MCF 10A (cell line): ENCODE data around the gene DOHH. TPM values are rescaled to one million over a fixed set of nuclear protein-coding genes. Genes with fewer than 3 reads are reported as not detected.
A peak's percentile ranks its signal among the peaks of the same experiment; 100 is the strongest.

ENCODE experiments used
- BruUV-seq: library from RNA; stranded (reverse); fragments of 400-500 nt; replicated peaks from 2 replicates; lab custom pipeline; 2021; lab: Mats Ljungman, UMichigan
- CTCF ChIA-PET: fragments of 300-600 bp; sonication (Branson Sonifier 250); formaldehyde crosslinking; extraction: SDS; loops from one replicate; lab custom pipeline; 2021; ENCODE audit warnings: antibody characterized with exemption, inconsistent platforms; lab: Yijun Ruan, JAX
- POLR2A ChIA-PET: fragments of 300-600, 350-650 bp; sonication (Branson Sonifier 250); formaldehyde crosslinking; extraction: SDS; loops from one replicate; lab custom pipeline; 2020; ENCODE audit warnings: antibody characterized with exemption, inconsistent platforms; lab: Yijun Ruan, JAX
- DNase-seq: peaks from one replicate; pipeline ENCODE4 v3.0.0-alpha.2; 2018; ENCODE audit not compliant: unreplicated experiment
- H3K27ac Mint-ChIP-seq: one replicate; pipeline ENCODE4 v1.8.0; 2022; ENCODE audit warnings: mild to moderate bottlenecking, low read depth, mixed read lengths; ENCODE audit not compliant: unreplicated experiment
- H3K27me3 Mint-ChIP-seq: one replicate; pipeline ENCODE4 v1.8.0; 2022; ENCODE audit warnings: mixed read lengths; ENCODE audit not compliant: insufficient read depth, unreplicated experiment
- H3K36me3 Mint-ChIP-seq: one replicate; pipeline ENCODE4 v1.8.0; 2022; ENCODE audit warnings: mild to moderate bottlenecking, moderate library complexity, mixed read lengths; ENCODE audit not compliant: insufficient read depth, unreplicated experiment
- H3K4me1 Mint-ChIP-seq: one replicate; pipeline ENCODE4 v1.8.0; 2022; ENCODE audit warnings: mixed read lengths; ENCODE audit not compliant: insufficient read depth, unreplicated experiment
- H3K4me3 Mint-ChIP-seq: one replicate; pipeline ENCODE4 v1.8.0; 2022; ENCODE audit warnings: mild to moderate bottlenecking, moderate library complexity, mixed read lengths; ENCODE audit not compliant: unreplicated experiment
- H3K9me3 Mint-ChIP-seq: one replicate; pipeline ENCODE4 v1.8.0; 2022; ENCODE audit warnings: mixed read lengths; ENCODE audit not compliant: unreplicated experiment
- CTCF ChIP-seq: fragments of 200-600 bp; IDR thresholded peaks from one replicate; pipeline ENCODE4 v1.8.0; 2022; ENCODE audit warnings: antibody characterized with exemption, mild to moderate bottlenecking; ENCODE audit not compliant: unreplicated experiment
- intact Hi-C: fragments of 100-400 bp; cut with micrococcal nuclease; formaldehyde crosslinking; loops from 2 replicates; pipeline ENCODE4 v1.14.1; 2022
- total RNA-seq: library from RNA; stranded (reverse); gene quantifications from 2 replicates; pipeline ENCODE4 v1.2.3, GENCODE V29; 2022

The DOHH gene
- total RNA-seq, 1 experiment from 2014 or later: 16.3 TPM

- Mint-ChIP-seq H3K27me3 (no peaks in the 10 kb centered on the region), H3K27ac (peak overlapping the region; percentile 79), H3K9me3 (no peaks in the 10 kb centered on the region), H3K4me3 (no peak overlapping the region), H3K36me3 (peaks cover 43% of the 10 kb centered on the region), H3K4me1 (peaks cover 17% of the 10 kb centered on the region)
- no peak for TF ChIP-seq CTCF
- intact Hi-C loops: no loop called here
- no peak for DNase-seq
- ChIA-PET CTCF (interaction anchor here (0.7 to 1.4 kb wide), 2 partner anchors 13 to 388 kb away, joined by 4 read pairs; no protein-coding TSS in a partner anchor), POLR2A (interaction anchor here (0.5 to 1.5 kb wide), 4 partner anchors 11 to 1140 kb away, joined by 3 to 4 read pairs (median 4); no protein-coding TSS in a partner anchor)
- BruUV-seq: no TSS peak
These were observed 2.5 kb downstream of the DOHH start for GRCh38 chr19:3497757-3498520.

DNA sequence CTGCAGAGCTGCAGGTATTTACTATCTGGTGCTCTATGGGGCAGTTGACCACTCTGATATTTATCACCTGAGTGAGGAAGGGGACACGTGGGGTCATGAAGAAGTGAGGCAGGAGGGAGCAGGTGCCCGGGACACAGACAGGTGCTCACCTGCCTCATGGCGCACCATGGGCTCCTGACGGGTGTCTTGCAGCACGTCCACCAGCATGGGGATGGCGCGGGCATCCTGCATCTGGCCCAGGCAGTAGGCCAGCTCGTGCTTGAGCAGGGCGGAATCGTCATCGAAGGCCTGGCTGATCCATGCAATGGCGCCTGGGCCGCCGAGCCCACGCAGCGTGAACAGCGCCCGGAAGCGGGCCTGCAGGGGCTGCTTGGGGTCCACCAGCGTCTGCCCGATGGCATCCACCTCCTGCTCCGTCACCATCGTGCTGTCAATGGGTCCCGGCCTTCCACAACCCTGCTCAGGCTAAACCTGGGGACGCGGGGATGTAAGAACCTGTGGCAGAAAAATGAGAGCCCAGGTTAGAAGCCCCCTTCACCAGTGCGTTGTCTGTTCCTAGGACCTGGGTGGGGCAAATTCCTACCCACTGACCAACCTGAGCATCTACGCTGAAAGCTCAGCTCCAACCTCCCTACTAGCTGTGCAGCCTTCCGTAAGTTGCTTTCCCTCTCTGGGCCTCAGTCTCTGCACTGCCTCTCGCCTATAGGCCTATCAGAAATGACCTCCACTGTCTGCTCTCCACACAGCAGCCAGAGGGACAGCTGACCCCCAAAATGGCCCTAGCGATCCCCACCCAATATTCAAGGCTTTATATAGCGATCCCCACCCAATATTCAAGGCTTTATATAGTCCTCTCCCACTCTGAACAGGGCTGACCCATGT lies 3.8 kb downstream of the DOHH start:
- Mint-ChIP-seq H3K9me3 (no peaks in the 10 kb centered on the region), H3K27me3 (no peaks in the 10 kb centered on the region), H3K4me3 (no peak overlapping the region), H3K36me3 (peaks cover 43% of the 10 kb centered on the region), H3K27ac (no peak overlapping the region), H3K4me1 (peaks cover 17% of the 10 kb centered on the region)
- no peak for TF ChIP-seq CTCF
- DNase-seq: no peak
- CTCF ChIA-PET: interaction anchor here (1.4 kb wide), 1 partner anchor 11 kb away, joined by 4 read pairs; no protein-coding TSS in a partner anchor
- POLR2A ChIA-PET: no interaction called here
- BruUV-seq: no TSS peak
- intact Hi-C loops: no loop called here

DNA sequence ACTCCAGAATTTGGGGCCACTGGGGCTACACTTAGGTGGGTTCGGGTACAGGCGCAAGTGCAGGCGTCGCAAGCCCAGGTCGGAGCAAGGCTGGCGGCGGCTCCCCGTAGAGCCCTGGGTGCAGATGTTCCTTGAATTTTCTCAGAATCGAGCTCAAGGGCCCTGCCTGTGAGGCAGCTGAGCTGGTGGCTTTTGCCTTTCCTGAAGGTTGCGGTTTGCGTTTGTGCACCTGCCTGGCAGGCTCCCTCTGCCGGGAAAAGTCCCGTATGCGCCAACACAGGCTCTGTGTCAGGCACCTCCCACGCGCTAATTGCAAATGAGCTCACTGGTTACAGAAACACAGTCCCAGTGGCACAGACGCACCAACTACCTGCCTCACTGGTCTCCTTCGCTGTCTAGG lies 5.9 kb downstream of the DOHH start:
- Mint-ChIP-seq H3K27ac (no peak overlapping the region), H3K9me3 (no peaks in the 10 kb centered on the region), H3K27me3 (no peaks in the 10 kb centered on the region), H3K36me3 (peaks cover 38% of the 10 kb centered on the region), H3K4me3 (no peak overlapping the region), H3K4me1 (peaks cover 11% of the 10 kb centered on the region)
- intact Hi-C loops: no loop called here
- DNase-seq: no peak
- no TSS peak for BruUV-seq
- CTCF ChIA-PET: interaction anchor here (0.6 to 2.0 kb wide), 4 partner anchors 10 to 193 kb away, joined by 4 to 6 read pairs (median 4); no protein-coding TSS in a partner anchor
- POLR2A ChIA-PET: no interaction called here
- TF ChIP-seq CTCF: no peak

- ChIA-PET POLR2A (no interaction called here), CTCF (interaction anchor here (0.6 to 2.0 kb wide), 4 partner anchors 10 to 192 kb away, joined by 4 to 6 read pairs (median 4); no protein-coding TSS in a partner anchor)
- Mint-ChIP-seq H3K4me3 (no peak overlapping the region), H3K27me3 (no peaks in the 10 kb centered on the region), H3K36me3 (peaks cover 38% of the 10 kb centered on the region), H3K4me1 (peaks cover 7% of the 10 kb centered on the region), H3K27ac (no peak overlapping the region), H3K9me3 (no peaks in the 10 kb centered on the region)
- intact Hi-C loops: no loop called here
- TF ChIP-seq CTCF: no peak
- no peak for DNase-seq
- no TSS peak for BruUV-seq
These were observed 6.4 kb downstream of the DOHH start for GRCh38 chr19:3494051-3494450.
